Spleen (tissue), 7 donors: ENCODE data around the gene ZNF578.
"Not testable (repeated sequence)": the region's sequence is repeated elsewhere in the genome, so short reads cannot be mapped to it uniquely, and the experiment has no call there.

Experiments used
- CTCF ChIP-seq, 11 experiments: fragments of 200-600 bp in 7 of 11; fragments of 450-650 bp in 4 of 11; sonication (generic) in 4 of 11; IDR thresholded peaks in 8 of 11; conservative IDR thresholded peaks in 3 of 11; 1 replicate in 7 of 11; 2 replicates in 4 of 11; pipeline versions ENCODE4 v1.4.0 to v1.8.0; 2016 to 2021; ENCODE audit warnings: antibody characterized with exemption in 11 of 11, inconsistent platforms in 4 of 11, mild to moderate bottlenecking in 1 of 11
- POLR2A ChIP-seq, 3 donors: fragments of 450-650 bp; IDR thresholded peaks; one replicate each; pipeline ENCODE4 v1.5.1; 2017; ENCODE audit warnings: antibody characterized with exemption in 3 of 3, mild to moderate bottlenecking in 1 of 3
- POLR2AphosphoS5 ChIP-seq, 3 donors: sonication (generic); formaldehyde crosslinking; IDR thresholded peaks; one replicate each; pipeline ENCODE4 v1.5.1; 2017; ENCODE audit warnings: antibody characterized with exemption in 3 of 3
- donor health status: DM: no; HTN: no; CAD: no; lungs with moderate emphysema.
- donor health status: DM: no; HTN: no; CAD: no.
- donor health status: DM: no; HTN: no; CAD: no.

DNA sequence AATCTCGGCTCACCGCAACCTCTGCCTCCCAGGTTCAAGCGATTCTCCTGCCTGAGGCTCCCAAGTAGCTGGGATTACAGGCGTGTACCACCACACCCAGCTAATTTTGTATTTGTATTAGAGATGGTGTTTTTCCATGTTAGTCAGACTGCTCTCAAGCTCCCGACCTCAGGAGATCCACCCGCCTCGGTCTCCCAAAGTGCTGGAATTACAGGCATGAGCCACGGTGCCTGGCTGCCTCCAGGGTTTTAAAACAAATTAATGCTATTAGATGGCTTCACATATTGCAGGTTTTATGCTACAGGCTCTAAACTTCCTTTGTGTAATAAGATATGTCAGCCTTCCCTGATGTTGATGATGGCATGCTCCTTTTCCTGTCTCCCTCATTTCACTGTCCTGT is 108.3 kb downstream of the ZNF578 start:
- TF ChIP-seq POLR2AphosphoS5 (IDR thresholded peaks at IDR 0.05); POLR2A (IDR thresholded peaks at IDR 0.05); CTCF (IDR thresholded peaks at IDR 0.05 in 8 of 11, conservative IDR thresholded peaks at IDR 0.05 in 3 of 11): not testable (repeated sequence)
